ENCODE results near the gene BCAS3. TPM values are rescaled to one million over a fixed set of nuclear protein-coding genes. Genes with fewer than 3 reads are reported as not detected.
"Not testable (repeated sequence)": the region's sequence is repeated elsewhere in the genome, so short reads cannot be mapped to it uniquely, and the experiment has no call there.

Gene BCAS3
- polyA plus RNA-seq, 4 donors: 26.2 to 27.7 (median 26.8) TPM

DNA sequence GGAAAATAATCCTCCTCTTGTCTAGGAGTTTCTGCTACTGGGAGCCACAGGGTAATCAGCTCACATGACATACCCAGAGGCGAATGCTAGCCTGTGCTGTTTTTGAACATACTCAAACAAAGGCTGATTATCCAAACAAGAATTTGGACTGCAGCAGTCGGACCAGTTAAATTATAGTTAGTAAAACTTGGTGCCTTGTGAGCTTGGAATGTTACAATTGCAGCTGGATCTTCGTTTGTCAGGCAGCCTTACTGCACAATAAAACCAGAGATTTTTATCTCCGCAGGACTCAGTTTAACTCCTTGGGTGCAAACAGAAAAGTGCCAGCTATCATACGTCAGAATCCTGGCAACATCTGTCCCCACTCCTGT, 558.2 kb downstream of the BCAS3 start:
- DNase-seq (ENCODE audit: low read depth in 4 of 4, low spot score in 3 of 4): no peak

DNA sequence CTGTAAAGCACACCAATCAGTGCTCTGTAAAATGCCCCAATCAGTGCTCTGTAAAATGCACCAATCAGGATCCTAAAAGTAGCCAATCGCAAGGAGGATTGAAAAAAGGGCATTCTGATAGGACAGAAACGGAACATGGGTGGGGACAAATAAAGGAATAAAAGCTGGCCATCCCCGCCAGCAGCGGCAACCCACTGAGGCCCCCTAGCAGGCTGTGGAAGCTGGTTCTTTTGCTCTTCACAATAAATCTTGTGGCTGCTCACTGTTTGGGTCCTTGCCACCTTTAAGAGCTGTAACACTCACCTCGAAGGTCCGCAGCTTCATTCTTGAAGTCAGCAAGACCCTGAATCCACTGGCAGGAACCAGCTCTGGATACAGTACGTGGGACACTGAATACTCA, 559.6 kb downstream of the BCAS3 start:
- no peak for DNase-seq (ENCODE audit: low read depth in 4 of 4, low spot score in 3 of 4)

DNA sequence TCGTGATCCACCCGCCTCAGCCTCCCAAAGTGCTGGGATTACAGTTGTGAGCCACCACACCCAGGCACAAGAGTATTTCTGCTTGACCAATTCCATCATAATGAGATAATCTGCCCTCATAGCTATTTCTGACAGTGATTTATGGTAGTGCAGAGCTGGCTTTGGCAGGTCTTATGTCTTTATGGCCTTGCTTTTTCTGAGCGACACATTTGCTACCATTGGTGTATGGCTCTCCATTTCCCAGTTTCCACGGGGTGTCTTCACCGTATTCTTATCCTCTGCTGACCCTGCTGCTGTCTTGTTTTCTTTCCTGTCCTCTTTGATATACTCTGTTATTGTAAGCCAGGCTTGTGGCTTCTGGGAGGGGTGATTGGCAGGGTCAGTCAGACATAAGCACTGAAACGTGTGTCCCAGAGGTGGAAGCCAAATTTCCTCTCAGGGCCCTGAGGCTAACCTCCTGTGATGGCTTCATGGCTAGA, 560.8 kb downstream of the BCAS3 start:
- no peak for DNase-seq (ENCODE audit: low read depth in 4 of 4, low spot score in 3 of 4)

- no peak for DNase-seq (ENCODE audit: low read depth in 4 of 4, low spot score in 3 of 4)
Measured at GRCh38 chr17:61239327-61239726, 561.7 kb downstream of the BCAS3 start.

GRCh38 chr17:61239953-61240352, 562.3 kb downstream of the BCAS3 start:
- DNase-seq (ENCODE audit: low read depth in 4 of 4, low spot score in 3 of 4): no peak

DNA sequence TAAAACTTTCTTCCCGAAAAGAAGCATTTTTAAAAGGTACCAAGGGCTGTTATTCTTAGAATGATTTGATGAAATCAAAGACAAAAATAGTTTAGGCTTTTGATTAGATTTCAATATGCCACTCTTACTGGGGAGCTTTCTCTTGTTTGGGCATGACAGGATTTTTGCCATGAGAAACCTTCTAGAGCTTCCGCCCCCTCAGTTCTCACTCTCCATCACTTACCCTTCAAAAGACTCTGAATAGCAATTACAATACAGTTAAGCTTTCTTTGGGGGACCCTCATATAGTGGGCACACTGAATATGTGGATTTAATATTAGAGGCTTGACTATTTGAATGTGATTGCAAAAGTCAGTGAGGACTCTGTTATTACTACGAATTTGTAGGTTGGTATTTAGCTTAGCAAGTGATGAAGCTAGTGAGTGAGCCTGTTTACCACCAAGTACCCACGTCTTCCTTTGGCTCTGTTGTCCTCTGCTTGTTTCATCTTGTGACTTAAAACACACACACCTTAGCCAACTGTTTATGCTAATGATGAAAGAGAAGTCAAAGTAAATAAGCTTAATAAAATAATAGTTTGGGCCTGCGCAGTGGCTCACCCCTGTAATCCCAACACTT, 563.3 kb downstream of the BCAS3 start:
- no peak for DNase-seq (ENCODE audit: low read depth in 4 of 4, low spot score in 3 of 4)

GRCh38 chr17:61244988-61245387, 567.3 kb downstream of the BCAS3 start:
- DNase-seq (ENCODE audit: low read depth in 4 of 4, low spot score in 3 of 4): not testable (repeated sequence)

DNA sequence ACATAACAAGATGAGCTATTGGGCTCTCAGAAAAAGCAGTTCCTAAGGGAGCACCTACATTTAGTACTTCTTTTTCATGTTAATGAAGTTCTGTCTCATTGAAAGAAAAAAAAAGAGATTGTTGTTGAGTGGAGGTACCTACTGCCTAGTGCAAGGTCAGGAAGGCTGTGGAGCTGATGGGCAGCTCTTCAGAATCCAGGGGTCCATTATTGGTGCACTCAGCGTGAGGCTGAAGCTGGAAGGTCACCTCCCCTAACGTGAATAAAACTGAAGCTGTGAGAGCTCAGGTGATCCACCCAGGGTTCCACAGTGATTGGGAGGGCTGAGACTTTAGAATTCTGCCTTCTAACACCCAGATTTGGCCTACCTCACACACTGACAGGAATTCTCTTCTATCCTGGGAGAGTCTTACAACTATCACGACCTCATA, 568.1 kb downstream of the BCAS3 start:
- DNase-seq (ENCODE audit: low read depth in 4 of 4, low spot score in 3 of 4): no peak

GRCh38 chr17:61247439-61247838, 569.8 kb downstream of the BCAS3 start:
- no peak for DNase-seq (ENCODE audit: low read depth in 4 of 4, low spot score in 3 of 4)

GRCh38 chr17:61248399-61248798, 570.7 kb downstream of the BCAS3 start:
- DNase-seq (ENCODE audit: low read depth in 4 of 4, low spot score in 3 of 4): no peak

- DNase-seq (ENCODE audit: low read depth in 4 of 4, low spot score in 3 of 4): no peak
Measured at GRCh38 chr17:61249649-61250299, 572.1 kb downstream of the BCAS3 start.

GRCh38 chr17:61250335-61250890, 572.8 kb downstream of the BCAS3 start:
- DNase-seq (ENCODE audit: low read depth in 4 of 4, low spot score in 3 of 4): no peak

- peak; percentile 61 to 74 (median 68) for DNase-seq (ENCODE audit: low read depth in 4 of 4, low spot score in 3 of 4)
Measured at GRCh38 chr17:61251939-61252865, 574.6 kb downstream of the BCAS3 start.

DNA sequence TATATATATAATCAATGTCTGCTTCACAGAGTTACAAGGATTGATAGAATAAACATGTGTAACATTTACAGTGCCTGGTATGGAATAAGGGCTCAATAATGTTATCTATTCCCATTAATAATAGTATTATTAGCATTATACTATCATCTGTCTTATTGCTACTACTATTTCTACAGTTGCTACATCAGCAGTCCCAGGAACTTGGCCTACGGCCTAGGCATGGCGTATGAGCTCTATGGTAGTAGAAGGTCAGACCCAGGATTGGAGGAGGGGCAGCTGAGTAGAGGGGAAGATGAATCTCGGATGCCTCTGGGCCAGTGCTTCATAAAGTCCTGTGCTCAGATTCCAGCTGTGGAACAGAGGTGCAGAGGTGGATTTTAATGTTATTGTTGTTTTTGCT, 575.7 kb downstream of the BCAS3 start:
- DNase-seq (ENCODE audit: low read depth in 4 of 4, low spot score in 3 of 4): no peak

DNA sequence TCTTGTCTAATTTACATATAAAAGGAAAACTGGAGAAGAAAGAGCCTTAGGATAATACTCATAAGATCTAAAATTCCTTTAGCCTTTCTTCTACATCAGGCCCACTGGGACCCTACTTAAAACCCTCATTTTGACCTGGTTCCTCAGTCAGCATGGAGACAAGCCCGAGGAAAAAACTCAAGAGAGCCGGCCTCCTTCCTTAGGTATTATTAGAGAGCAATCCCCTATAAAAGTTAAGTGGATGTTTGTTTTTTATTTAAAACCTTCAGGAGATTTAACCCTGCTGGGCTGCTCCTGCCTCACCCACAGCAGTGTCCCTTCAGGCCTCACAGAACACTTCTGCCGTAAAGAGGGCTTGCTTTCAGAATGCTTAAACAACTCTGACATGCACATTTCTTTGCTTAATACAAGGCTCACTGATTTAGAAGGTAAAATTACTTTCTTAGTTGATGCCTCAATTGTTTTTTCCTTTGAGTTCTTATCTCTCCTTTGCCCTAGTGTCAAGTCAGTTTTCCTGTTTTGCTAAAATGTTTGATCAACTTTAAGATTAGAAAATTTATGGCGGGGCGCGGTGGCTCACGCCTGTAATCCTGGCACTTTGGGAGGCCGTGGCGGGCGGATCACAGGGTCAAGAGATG, 576.4 kb downstream of the BCAS3 start:
- DNase-seq (ENCODE audit: low read depth in 4 of 4, low spot score in 3 of 4): no peak

GRCh38 chr17:61254904-61255303, 577.3 kb downstream of the BCAS3 start:
- DNase-seq (ENCODE audit: low read depth in 4 of 4, low spot score in 3 of 4): no peak

DNA sequence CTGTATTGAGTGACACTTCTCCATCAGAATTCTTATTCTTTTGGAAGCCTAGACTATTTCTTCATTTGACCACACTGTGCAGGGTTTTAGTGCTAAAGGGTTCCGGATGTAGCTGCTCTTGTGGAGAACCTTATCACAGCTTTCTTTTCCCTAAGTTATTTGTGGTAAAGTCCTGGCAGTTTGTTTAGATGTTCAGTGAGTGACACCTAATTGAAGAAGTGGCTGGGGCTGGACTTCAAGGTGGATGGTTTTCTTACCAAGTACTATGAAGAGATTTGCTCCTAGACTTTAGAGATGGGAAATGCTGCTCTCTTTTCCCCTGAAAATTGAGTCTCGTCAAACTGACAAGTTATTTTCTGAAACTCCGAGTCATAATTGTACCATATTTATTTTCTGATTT, 578.0 kb downstream of the BCAS3 start:
- DNase-seq (ENCODE audit: low read depth in 4 of 4, low spot score in 3 of 4): no peak

DNA sequence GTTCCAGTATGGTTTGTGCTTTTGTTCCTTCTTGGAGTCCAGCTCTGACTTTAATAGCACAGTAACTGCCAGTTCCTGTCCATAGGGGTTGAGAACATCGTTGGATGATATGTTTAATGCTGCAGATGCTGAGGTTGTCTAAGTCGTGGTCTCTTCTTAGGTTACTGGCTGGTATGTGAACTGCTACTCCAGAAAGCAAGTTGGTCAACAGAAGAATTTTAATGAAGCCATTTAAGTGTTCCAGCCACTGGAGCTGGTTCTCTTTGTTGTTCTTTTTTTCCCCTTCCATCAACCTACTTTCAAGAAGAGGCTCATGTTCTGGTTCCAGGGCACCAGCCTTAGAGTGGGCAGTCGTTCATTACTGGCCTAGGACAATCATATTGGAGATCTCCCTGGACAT, 581.7 kb downstream of the BCAS3 start:
- DNase-seq (ENCODE audit: low read depth in 4 of 4, low spot score in 3 of 4): no peak

DNA sequence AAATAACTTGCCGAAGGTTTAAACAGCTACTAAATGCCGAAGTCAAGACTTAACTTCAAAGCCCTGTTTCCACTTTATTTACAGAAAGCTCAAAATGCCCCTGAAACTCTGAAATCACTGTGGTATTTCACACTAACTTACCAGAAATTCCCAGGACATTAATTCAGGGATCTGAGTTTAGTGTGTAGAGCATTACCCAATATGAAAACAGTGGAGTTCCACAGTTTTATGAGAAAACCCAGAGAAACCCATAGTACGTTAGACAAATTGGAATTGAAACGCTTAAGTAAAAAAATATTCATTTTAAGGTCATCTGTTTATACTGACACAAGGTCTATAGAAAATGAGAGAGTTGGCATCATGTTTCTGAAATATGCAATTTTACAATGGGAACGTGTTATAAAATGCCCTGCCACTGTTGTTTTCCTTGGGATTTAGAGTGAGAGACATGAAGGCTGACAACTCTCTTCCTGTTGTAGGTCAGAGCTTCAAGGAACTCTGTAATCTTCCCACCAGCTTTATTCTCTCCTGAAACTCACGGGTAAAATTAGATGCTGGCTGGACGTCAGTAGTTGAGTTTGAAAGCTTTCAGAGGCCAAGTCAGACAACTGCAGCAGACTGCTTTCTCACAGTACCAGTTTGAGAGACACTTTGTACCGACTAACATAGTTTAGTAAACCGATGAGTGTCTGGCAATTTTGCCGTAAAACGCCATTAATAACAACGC, 582.6 kb downstream of the BCAS3 start:
- DNase-seq (ENCODE audit: low read depth in 4 of 4, low spot score in 3 of 4): no peak

All from right renal pelvis (tissue), 4 donors.